ENCODE data around the gene HS3ST4. TPM values are rescaled to one million over a fixed set of nuclear protein-coding genes. Genes with fewer than 3 reads are reported as not detected.

The HS3ST4 gene
- total and polyA plus RNA-seq, 2 of the 8 experiments (the other 6 are each of a cell fraction or from before 2014, with no cell fraction given) = 1.9 to 3.3 TPM

DNA sequence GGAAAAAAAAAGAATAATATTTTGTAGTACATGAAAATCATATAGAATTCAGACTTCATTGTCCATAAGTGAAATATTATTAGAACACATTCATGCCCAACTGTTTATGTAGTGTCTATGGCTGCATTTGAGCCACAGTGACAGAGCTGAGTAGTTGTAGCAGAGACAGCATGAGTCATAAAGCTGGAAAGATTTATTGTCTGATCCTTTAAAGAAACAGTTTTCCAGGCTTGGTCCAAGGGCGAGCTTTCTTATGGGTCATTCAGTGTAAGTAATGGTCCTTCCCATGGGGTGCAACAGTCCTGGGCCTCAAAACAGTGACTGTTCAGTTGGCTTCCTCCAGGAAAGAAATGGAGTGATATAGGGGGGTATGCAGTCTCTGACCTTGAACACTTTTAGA lies 260.2 kb downstream of the HS3ST4 start:
- H3K23ac ChIP-seq (ENCODE audit: insufficient read length) = no peak overlapping the region
- no peaks in the 10 kb centered on the region for H3K23me2 ChIP-seq (ENCODE audit: low read depth, low read length)
- no peaks in the 10 kb centered on the region for H3K79me1 ChIP-seq (ENCODE audit: low read depth, low read length)
- no peak overlapping the region for H3K4ac ChIP-seq (replicated peaks; ENCODE audit: insufficient read length, low read depth, low read length)
- no peak overlapping the region for H4K5ac ChIP-seq (ENCODE audit: insufficient read length, low read depth, low read length)
- TF ChIP-seq TAF7 (optimal IDR thresholded peaks at IDR 0.05; ENCODE audit: borderline replicate concordance, low read depth, low read length) (no peak), FOSL1 (IDR thresholded peaks at IDR 0.05; ENCODE audit: insufficient read depth, low read depth, low read length) (no peak), JUN (IDR thresholded peaks at IDR 0.05; ENCODE audit: low read depth, low read length) (no peak), JUND (IDR thresholded peaks at IDR 0.05; ENCODE audit: low read length) (no peak), TEAD4 (IDR thresholded peaks at IDR 0.05; ENCODE audit: low read depth, low read length) (no peak), TBP (IDR thresholded peaks at IDR 0.05; ENCODE audit: low read depth, low read length) (no peak)
- TF ChIP-seq, protein P1, sequence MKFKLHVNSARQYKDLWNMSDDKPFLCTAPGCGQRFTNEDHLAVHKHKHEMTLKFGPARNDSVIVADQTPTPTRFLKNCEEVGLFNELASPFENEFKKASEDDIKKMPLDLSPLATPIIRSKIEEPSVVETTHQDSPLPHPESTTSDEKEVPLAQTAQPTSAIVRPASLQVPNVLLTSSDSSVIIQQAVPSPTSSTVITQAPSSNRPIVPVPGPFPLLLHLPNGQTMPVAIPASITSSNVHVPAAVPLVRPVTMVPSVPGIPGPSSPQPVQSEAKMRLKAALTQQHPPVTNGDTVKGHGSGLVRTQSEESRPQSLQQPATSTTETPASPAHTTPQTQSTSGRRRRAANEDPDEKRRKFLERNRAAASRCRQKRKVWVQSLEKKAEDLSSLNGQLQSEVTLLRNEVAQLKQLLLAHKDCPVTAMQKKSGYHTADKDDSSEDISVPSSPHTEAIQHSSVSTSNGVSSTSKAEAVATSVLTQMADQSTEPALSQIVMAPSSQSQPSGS (IDR thresholded peaks at IDR 0.05; ENCODE audit: low read length) = no peak
- H3K14ac ChIP-seq (ENCODE audit: insufficient read length) = no peak overlapping the region
- H3K9ac ChIP-seq (replicated peaks in 1 of 4; ENCODE audit: extremely low read depth in 1 of 4, low read depth in 3 of 4, low read length in 3 of 4) = no peak overlapping the region
- H3K4me2 ChIP-seq (ENCODE audit: insufficient read depth in 1 of 2, low read depth in 2 of 2, low read length in 2 of 2) = no peak overlapping the region; a peak in 1 of 4 replicates
- no peaks in the 10 kb centered on the region for H4K20me1 ChIP-seq (replicated peaks in 1 of 2; ENCODE audit: control insufficient read depth in 1 of 2, insufficient read depth in 2 of 2, low read length in 2 of 2)
- H2AFZ ChIP-seq (ENCODE audit: low read length) = no peak overlapping the region
- H3K9me3 ChIP-seq (ENCODE audit: insufficient read depth in 2 of 2, low read depth in 1 of 2, low read length in 1 of 2) = peaks cover 0 to 7% of the 10 kb centered on the region in 2 experiments; a peak in 3 of 4 replicates
- FAIRE-seq (no peak), DNase-seq (ENCODE audit: low read depth in 1 of 2, low spot score in 2 of 2) (no peak)
- H4K8ac ChIP-seq (ENCODE audit: extremely low read depth, insufficient read depth, low read length) = no peak overlapping the region
- no peak overlapping the region for H4K91ac ChIP-seq (replicated peaks; ENCODE audit: insufficient read length, low read length)
- CTCF ChIA-PET (ENCODE audit: partially characterized antibody) = interaction anchor here (0.9 to 1.4 kb wide), 3 partner anchors 180 to 676 kb away, joined by 3 read pairs; no protein-coding TSS in a partner anchor
- peaks cover 0 to 28% (median 14%) of the 10 kb centered on the region in 4 experiments; a peak in 5 of 7 replicates for H3K4me1 ChIP-seq (replicated peaks in 1 of 4; ENCODE audit: control insufficient read depth in 3 of 4, insufficient read depth in 4 of 4, low read length in 3 of 4)
- H3K36me3 ChIP-seq (ENCODE audit: control insufficient read depth in 2 of 4, insufficient read depth in 4 of 4, low read length in 3 of 4) = peaks cover 0 to 3% (median 0%) of the 10 kb centered on the region in 4 experiments; a peak in 2 of 8 replicates
- H2BK120ac ChIP-seq (replicated peaks; ENCODE audit: low read depth, low read length) = no peak overlapping the region
- 71% methylated on average over 1 of the region's 1 CpG; no CpG with 5 or more reads in 1 of the 2 experiments for WGBS, 2 experiments (ENCODE audit: extremely low coverage in 1 of 2, insufficient coverage in 1 of 2, insufficient read length in 1 of 2, insufficient replicate concordance in 2 of 2, low coverage in 1 of 2, low lambda C conversion rate in 2 of 2, missing lambda C conversion rate in 1 of 2)
- H2BK12ac ChIP-seq (ENCODE audit: low read depth, low read length) = no peak overlapping the region
- no peak overlapping the region for H3K18ac ChIP-seq (ENCODE audit: extremely low read depth, low read length)
- H3K79me2 ChIP-seq (ENCODE audit: control insufficient read depth in 1 of 2, insufficient read depth in 2 of 2, low read length in 2 of 2) = no peaks in the 10 kb centered on the region
- H2AK5ac ChIP-seq (ENCODE audit: low read depth, low read length) = 0 out of 2 replicates have a peak overlapping the region, but pooled peaks have one; percentile 41
- H2BK15ac ChIP-seq (ENCODE audit: low read length) = no peak overlapping the region
- no peak overlapping the region for H3K4me3 ChIP-seq (ENCODE audit: extremely low read depth in 1 of 4, insufficient read depth in 2 of 4, low read depth in 3 of 4, low read length in 4 of 4)
- no peak overlapping the region for H2BK20ac ChIP-seq (ENCODE audit: low read length)
- peaks cover 0 to 49% (median 22%) of the 10 kb centered on the region in 4 experiments for H3K27me3 ChIP-seq (replicated peaks in 1 of 4; ENCODE audit: control insufficient read depth in 3 of 4, extremely low read depth in 1 of 4, insufficient read depth in 3 of 4, low read length in 3 of 4)
- POLR2A ChIA-PET (ENCODE audit: partially characterized antibody) = no interaction called here
- H3K27ac ChIP-seq (ENCODE audit: low read depth, low read length) = no peak overlapping the region
- no peak overlapping the region for H3K56ac ChIP-seq (replicated peaks; ENCODE audit: insufficient read length, low read depth, low read length)
- no peak overlapping the region for H2BK5ac ChIP-seq (ENCODE audit: low read depth, low read length)
